Osteocyte (in vitro differentiated cells): ENCODE measurements around the gene NECTIN2. TPM values are rescaled to one million over a fixed set of nuclear protein-coding genes. Genes with fewer than 3 reads are reported as not detected.

Experiments
- DNase-seq: peaks from one replicate; pipeline ENCODE4 v3.0.0; 2021; ENCODE audit warnings: mixed read lengths; ENCODE audit not compliant: unreplicated experiment; ENCODE audit errors: extremely low spot score
- H3K27ac Mint-ChIP-seq: one replicate; pipeline ENCODE4 v1.8.0; 2021; ENCODE audit warnings: mild to moderate bottlenecking, mixed read lengths; ENCODE audit not compliant: unreplicated experiment
- H3K27me3 Mint-ChIP-seq: one replicate; pipeline ENCODE4 v1.8.0; 2021; ENCODE audit warnings: mixed read lengths; ENCODE audit not compliant: unreplicated experiment
- H3K36me3 Mint-ChIP-seq: one replicate; pipeline ENCODE4 v1.8.0; 2021; ENCODE audit warnings: mixed read lengths; ENCODE audit not compliant: unreplicated experiment
- H3K4me1 Mint-ChIP-seq: one replicate; pipeline ENCODE4 v1.8.0; 2021; ENCODE audit warnings: mixed read lengths; ENCODE audit not compliant: unreplicated experiment
- H3K4me3 Mint-ChIP-seq: one replicate; pipeline ENCODE4 v1.8.0; 2021; ENCODE audit warnings: mild to moderate bottlenecking, moderate library complexity, mixed read lengths; ENCODE audit not compliant: unreplicated experiment
- H3K9me3 Mint-ChIP-seq: one replicate; pipeline ENCODE4 v1.8.0; 2021; ENCODE audit warnings: mixed read lengths; ENCODE audit not compliant: unreplicated experiment
- CTCF ChIP-seq: fragments of 200-600 bp; sonication (generic); IDR thresholded peaks from 2 replicates; pipeline ENCODE4 v1.5.0; 2021; ENCODE audit warnings: antibody characterized with exemption, mild to moderate bottlenecking, moderate library complexity
- total RNA-seq: library from RNA; stranded (reverse); gene quantifications from 2 replicates; pipeline ENCODE4 v1.2.1, GENCODE V29; 2021

Gene NECTIN2
- total RNA-seq, 1 donor from 2014 or later, result 117 TPM

GRCh38 chr19:44890366-44891015 is 44.4 kb downstream of the NECTIN2 start:
- no peak for TF ChIP-seq CTCF
- peaks cover 24% of the 10 kb centered on the region for H3K4me1 Mint-ChIP-seq
- H3K9me3 Mint-ChIP-seq, result no peaks in the 10 kb centered on the region
- peak overlapping the region; percentile 90 for H3K27ac Mint-ChIP-seq
- H3K36me3 Mint-ChIP-seq, result peaks cover 24% of the 10 kb centered on the region
- H3K4me3 Mint-ChIP-seq, result peak overlapping the region; percentile 79
- no peaks in the 10 kb centered on the region for H3K27me3 Mint-ChIP-seq
- DNase-seq, result peak; percentile 100

- no peak for DNase-seq
- Mint-ChIP-seq H3K4me1 (peaks cover 22% of the 10 kb centered on the region), H3K36me3 (peaks cover 27% of the 10 kb centered on the region), H3K27me3 (no peaks in the 10 kb centered on the region), H3K27ac (peak within 1 kb of the TSS; percentile 90), H3K9me3 (no peaks in the 10 kb centered on the region), H3K4me3 (peak within 1 kb of the TSS; percentile 92)
- peak; percentile 27 for TF ChIP-seq CTCF
Measured at GRCh38 chr19:44891016-44891882, 45.2 kb downstream of the NECTIN2 start, which contains the start of gene TOMM40. Gene TOMM40, plus strand, starts transcription at chr19:44891254. Its CDS starts 162 bp downstream, at chr19:44891416.

- TF ChIP-seq CTCF, result no peak
- Mint-ChIP-seq H3K4me1 (peaks cover 22% of the 10 kb centered on the region), H3K36me3 (peaks cover 18% of the 10 kb centered on the region), H3K27me3 (no peaks in the 10 kb centered on the region), H3K9me3 (no peaks in the 10 kb centered on the region), H3K27ac (no peak overlapping the region), H3K4me3 (peak overlapping the region; percentile 92)
- DNase-seq, result no peak
Measured at GRCh38 chr19:44892932-44893331, 46.8 kb downstream of the NECTIN2 start.

GRCh38 chr19:44893332-44894051 is 47.4 kb downstream of the NECTIN2 start:
- no peak for TF ChIP-seq CTCF
- Mint-ChIP-seq H3K4me3 (peak overlapping the region; percentile 26), H3K9me3 (no peaks in the 10 kb centered on the region), H3K36me3 (peaks cover 17% of the 10 kb centered on the region), H3K27me3 (no peaks in the 10 kb centered on the region), H3K27ac (no peak overlapping the region), H3K4me1 (peaks cover 22% of the 10 kb centered on the region)
- no peak for DNase-seq
